B cell (primary cell): Measurements from ENCODE around the gene SH3RF1.

Source experiments
- CTCF ChIP-seq: fragments of 200-600 bp; IDR thresholded peaks from one replicate; pipeline ENCODE4 v1.8.0; 2022; ENCODE audit warnings: antibody characterized with exemption, mild to moderate bottlenecking
- EZH2 ChIP-seq: IDR thresholded peaks from 2 replicates; pipeline ENCODE4 v1.6.1; 2012; ENCODE audit warnings: borderline replicate concordance, low read depth, mild to moderate bottlenecking, moderate library complexity, low read length; ENCODE audit not compliant: insufficient read depth, poor library complexity, severe bottlenecking

GRCh38 chr4:169271692-169272007 is 894 bp upstream of the SH3RF1 start:
- no peak for TF ChIP-seq CTCF
- TF ChIP-seq EZH2: no peak
